ENCODE data around the gene GDF2. TPM values are rescaled to one million over a fixed set of nuclear protein-coding genes. Genes with fewer than 3 reads are reported as not detected.

The GDF2 gene
- total RNA-seq, 1 experiment from 2014 or later: not detected

- Histone ChIP-seq H3T11ph (ENCODE audit: low read length) (no peak overlapping the region), H2BK20ac (ENCODE audit: low read depth, low read length, poor library complexity, severe bottlenecking) (no peak overlapping the region), H2BK15ac (ENCODE audit: low read depth, low read length) (no peak overlapping the region), H3K79me1 (ENCODE audit: insufficient read depth, low read depth, low read length, poor library complexity, severe bottlenecking) (no peaks in the 10 kb centered on the region), H2BK120ac (ENCODE audit: low read depth, low read length, poor library complexity, severe bottlenecking) (no peak overlapping the region), H2BK12ac (ENCODE audit: insufficient read length, low read depth, low read length) (no peak overlapping the region), H3K9me3 (ENCODE audit: control insufficient read depth, low read depth, low read length) (no peaks in the 10 kb centered on the region), H3K4me2 (ENCODE audit: insufficient read depth, insufficient read length, low read length) (no peak overlapping the region), H3K27ac (ENCODE audit: insufficient read length, low read depth, low read length) (no peak overlapping the region), H3K79me2 (ENCODE audit: insufficient read depth, low read length) (no peaks in the 10 kb centered on the region), H3K27me3 (ENCODE audit: insufficient read depth, low read length) (no peaks in the 10 kb centered on the region), H4K20me1 (ENCODE audit: control insufficient read depth, insufficient read depth, insufficient read length) (no peaks in the 10 kb centered on the region), H3K14ac (ENCODE audit: insufficient read depth, low read length) (no peak overlapping the region), H2AFZ (ENCODE audit: low read length) (no peak overlapping the region), H2BK5ac (ENCODE audit: insufficient read length, low read length) (no peak overlapping the region), H3K23ac (ENCODE audit: insufficient read length, low read depth, low read length) (no peak overlapping the region), H2AK5ac (ENCODE audit: insufficient read length, low read length) (no peak overlapping the region), H4K8ac (replicated peaks; ENCODE audit: insufficient read length, low read depth, low read length) (no peak overlapping the region), H3K56ac (ENCODE audit: insufficient read length, low read depth, low read length) (no peak overlapping the region), H4K5ac (ENCODE audit: insufficient read length, low read depth, low read length) (no peak overlapping the region), H3K4me1 (ENCODE audit: insufficient read depth, low read length) (no peaks in the 10 kb centered on the region), H3K18ac (ENCODE audit: insufficient read length, low read depth, low read length) (no peak overlapping the region), H3K23me2 (ENCODE audit: insufficient read length, low read depth, low read length, poor library complexity, severe bottlenecking) (no peaks in the 10 kb centered on the region), H3K9ac (ENCODE audit: extremely low read depth, insufficient read length, low read length) (no peak overlapping the region), H3K4ac (ENCODE audit: low read depth, low read length) (no peak overlapping the region), H4K91ac (ENCODE audit: insufficient read length, low read depth, low read length) (no peak overlapping the region)
- no peaks in the 10 kb centered on the region for H3K36me3 Mint-ChIP-seq (ENCODE audit: insufficient read depth in 1 of 3, low read depth in 3 of 3)
- H3K4me1 Mint-ChIP-seq: peaks cover 2 to 3% of the 10 kb centered on the region in 2 experiments; a peak in 1 of 4 replicates
- H3K27ac Mint-ChIP-seq: no peak overlapping the region
- no peak for DNase-seq
- no peaks in the 10 kb centered on the region for H3K27me3 Mint-ChIP-seq (ENCODE audit: low read depth)
- H3K4me3 Mint-ChIP-seq: no peak overlapping the region
- no peak for TF ChIP-seq CTCF (conservative IDR thresholded peaks at IDR 0.05)
- WGBS (ENCODE audit: extremely low coverage, insufficient read length, low lambda C conversion rate): 100% methylated on average over 2 of the region's 6 CpGs
- H3K9me3 Mint-ChIP-seq: peaks cover 0 to 2% of the 10 kb centered on the region in 2 experiments; a peak in 1 of 5 replicates
Measured at GRCh38 chr10:47333532-47333931, 11.3 kb downstream of the GDF2 start.
